H1 (cell line): Measurements from ENCODE around the gene ARID5B. TPM values are rescaled to one million over a fixed set of nuclear protein-coding genes. Genes with fewer than 3 reads are reported as not detected.

ENCODE experiments used
- CTCF ChIA-PET: fragments of 300-600 bp; sonication (Branson Sonifier 250); formaldehyde crosslinking; loops from one replicate; lab custom pipeline; 2021; ENCODE audit not compliant: partially characterized antibody; lab: Charles Lee
- POLR2A ChIA-PET: fragments of 300-600 bp; sonication (Branson Sonifier 250); formaldehyde crosslinking; loops from one replicate; lab custom pipeline; 2021; ENCODE audit warnings: inconsistent platforms; ENCODE audit not compliant: partially characterized antibody; lab: Charles Lee
- DNase-seq, 2 experiments: peaks; one replicate each; pipeline versions ENCODE4 v3.0.0 to v3.0.0-alpha.2; 2010 to 2022; ENCODE audit warnings: low spot score in 2 of 2, low read depth in 1 of 2, mixed read lengths in 1 of 2
- FAIRE-seq: peaks from 2 replicates; lab custom pipeline; 2011; peaks lifted over from hg19 to GRCh38; lab: Jason Lieb, UNC
- H2AFZ ChIP-seq: 2 replicates; pipeline ENCODE4 v1.8.1; 2012; ENCODE audit warnings: low read length, inconsistent platforms
- H2AK5ac ChIP-seq: 2 replicates; pipeline ENCODE4 v1.6.1; 2013; ENCODE audit warnings: low read depth, low read length
- H2BK120ac ChIP-seq: replicated peaks from 2 replicates; pipeline ENCODE3; 2013; ENCODE audit warnings: low read depth, low read length, inconsistent platforms
- H2BK12ac ChIP-seq: 2 replicates; pipeline ENCODE4 v1.6.1; 2013; ENCODE audit warnings: low read depth, low read length
- H2BK15ac ChIP-seq: 2 replicates; pipeline ENCODE4 v1.6.1; 2013; ENCODE audit warnings: low read length
- H2BK20ac ChIP-seq: 2 replicates; pipeline ENCODE4 v1.6.1; 2013; ENCODE audit warnings: low read length
- H2BK5ac ChIP-seq: 2 replicates; pipeline ENCODE4 v1.6.1; 2013; ENCODE audit warnings: low read depth, low read length
- H3K14ac ChIP-seq: 2 replicates; pipeline ENCODE4 v1.6.1; 2013; ENCODE audit warnings: inconsistent platforms; ENCODE audit not compliant: insufficient read length
- H3K18ac ChIP-seq: 2 replicates; pipeline ENCODE4 v1.6.1; 2013; ENCODE audit warnings: low read length; ENCODE audit errors: extremely low read depth
- H3K23ac ChIP-seq: 2 replicates; pipeline ENCODE4 v1.6.1; 2013; ENCODE audit warnings: inconsistent platforms; ENCODE audit not compliant: insufficient read length
- H3K23me2 ChIP-seq: 2 replicates; pipeline ENCODE4 v1.6.1; 2013; ENCODE audit warnings: low read depth, low read length
- H3K27ac ChIP-seq: 2 replicates; pipeline ENCODE4 v1.6.1; 2011; ENCODE audit warnings: low read depth, low read length, inconsistent platforms
- H3K27me3 ChIP-seq, 4 experiments: replicated peaks in 1 of 4; 1 replicate in 1 of 4; 2 replicates in 3 of 4; pipeline versions ENCODE4 v1.6.1 to v1.8.1; 2011 to 2013; ENCODE audit warnings: low read length in 3 of 4, mild to moderate bottlenecking in 3 of 4, inconsistent platforms in 2 of 4, mixed read lengths in 2 of 4, moderate library complexity in 1 of 4; ENCODE audit not compliant: control insufficient read depth in 3 of 4, insufficient read depth in 3 of 4; ENCODE audit errors: extremely low read depth in 1 of 4
- H3K36me3 ChIP-seq, 4 experiments: 2 replicates each; pipeline versions ENCODE4 v1.6.1 to v1.8.1; 2011 to 2013; ENCODE audit warnings: mild to moderate bottlenecking in 4 of 4, low read length in 3 of 4, moderate library complexity in 2 of 4, control low read depth in 1 of 4, inconsistent platforms in 1 of 4; ENCODE audit not compliant: insufficient read depth in 4 of 4, control insufficient read depth in 2 of 4
- H3K4ac ChIP-seq: replicated peaks from 2 replicates; pipeline ENCODE3; 2013; ENCODE audit warnings: low read length, low read depth, mixed read lengths, inconsistent platforms; ENCODE audit not compliant: insufficient read length
- H3K4me1 ChIP-seq, 4 experiments: replicated peaks in 1 of 4; 1 replicate in 1 of 4; 2 replicates in 3 of 4; pipeline versions ENCODE4 v1.6.1 to v1.8.1; 2011 to 2013; ENCODE audit warnings: low read length in 3 of 4, inconsistent platforms in 2 of 4, mixed read lengths in 1 of 4; ENCODE audit not compliant: insufficient read depth in 4 of 4, control insufficient read depth in 3 of 4
- H3K4me2 ChIP-seq, 2 experiments: 2 replicates each; pipeline versions ENCODE4 v1.6.1 to v1.8.1; 2011 to 2013; ENCODE audit warnings: low read depth in 2 of 2, low read length in 2 of 2, control low read depth in 1 of 2, inconsistent platforms in 1 of 2, mild to moderate bottlenecking in 1 of 2; ENCODE audit not compliant: insufficient read depth in 1 of 2
- H3K4me3 ChIP-seq, 4 experiments: fragments of 200-600, 300-600 bp in 1 of 4; sonication (generic), shearing (Covaris generic), sonication (Bioruptor Twin) in 1 of 4; 2 replicates each; pipeline versions ENCODE4 v1.5.1 to v1.8.1; 2011 to 2016; ENCODE audit warnings: low read length in 4 of 4, low read depth in 3 of 4, control low read depth in 2 of 4, inconsistent platforms in 2 of 4, mild to moderate bottlenecking in 2 of 4, mixed read lengths in 1 of 4, moderate library complexity in 1 of 4; ENCODE audit not compliant: insufficient read depth in 2 of 4; ENCODE audit errors: extremely low read depth in 1 of 4
- H3K56ac ChIP-seq: replicated peaks from 2 replicates; pipeline ENCODE3; 2013; ENCODE audit warnings: low read depth, mild to moderate bottlenecking, mixed read lengths, low read length, inconsistent platforms; ENCODE audit not compliant: insufficient read length
- H3K79me1 ChIP-seq: 2 replicates; pipeline ENCODE4 v1.6.1; 2013; ENCODE audit warnings: low read depth, low read length, control low read depth
- H3K79me2 ChIP-seq, 2 experiments: 2 replicates each; pipeline versions ENCODE4 v1.6.1 to v1.8.1; 2012 to 2013; ENCODE audit warnings: low read length in 2 of 2, mild to moderate bottlenecking in 2 of 2, inconsistent platforms in 1 of 2; ENCODE audit not compliant: insufficient read depth in 2 of 2, control insufficient read depth in 1 of 2
- H3K9ac ChIP-seq, 4 experiments: replicated peaks in 1 of 4; 1 replicate in 1 of 4; 2 replicates in 3 of 4; pipeline versions ENCODE4 v1.6.1 to v1.8.1; 2011 to 2013; ENCODE audit warnings: low read depth in 3 of 4, low read length in 3 of 4, control low read depth in 2 of 4, mild to moderate bottlenecking in 2 of 4, moderate library complexity in 2 of 4, inconsistent platforms in 1 of 4; ENCODE audit errors: extremely low read depth in 1 of 4
- H3K9me3 ChIP-seq, 2 experiments: 2 replicates each; pipeline versions ENCODE4 v1.6.1 to v1.8.1; 2012 to 2013; ENCODE audit warnings: mild to moderate bottlenecking in 2 of 2, moderate library complexity in 2 of 2, control low read depth in 1 of 2, inconsistent platforms in 1 of 2, low read depth in 1 of 2, low read length in 1 of 2, mixed read lengths in 1 of 2; ENCODE audit not compliant: insufficient read depth in 2 of 2
- H4K20me1 ChIP-seq, 2 experiments: replicated peaks in 1 of 2; 2 replicates each; pipeline versions ENCODE3 to v1.8.1; 2011 to 2013; ENCODE audit warnings: inconsistent platforms in 2 of 2, low read length in 2 of 2, mild to moderate bottlenecking in 1 of 2; ENCODE audit not compliant: insufficient read depth in 2 of 2, control insufficient read depth in 1 of 2
- H4K5ac ChIP-seq: 2 replicates; pipeline ENCODE4 v1.6.1; 2013; ENCODE audit warnings: low read length, low read depth, mixed read lengths, inconsistent platforms; ENCODE audit not compliant: insufficient read length
- H4K8ac ChIP-seq: 2 replicates; pipeline ENCODE4 v1.8.0; 2013; ENCODE audit warnings: mild to moderate bottlenecking, moderate library complexity, low read length, inconsistent platforms; ENCODE audit not compliant: insufficient read depth; ENCODE audit errors: extremely low read depth
- H4K91ac ChIP-seq: replicated peaks from 2 replicates; pipeline ENCODE3; 2013; ENCODE audit warnings: low read length, mixed read lengths, inconsistent platforms; ENCODE audit not compliant: insufficient read length
- CEBPB ChIP-seq: IDR thresholded peaks from 2 replicates; pipeline ENCODE4 v1.6.1; 2012; ENCODE audit warnings: low read depth, low read length
- HDAC6 ChIP-seq: IDR thresholded peaks from one replicate; pipeline ENCODE4 v1.7.1; 2012; ENCODE audit warnings: low read depth, mild to moderate bottlenecking, inconsistent platforms, low read length, moderate library complexity
- JUN ChIP-seq: IDR thresholded peaks from 2 replicates; pipeline ENCODE4 v1.6.1; 2011; ENCODE audit warnings: low read depth, mild to moderate bottlenecking, improper control_type of control experiment, low read length
- TAF1 ChIP-seq: IDR thresholded peaks from 2 replicates; pipeline ENCODE4 v1.6.1; 2011; ENCODE audit warnings: mild to moderate bottlenecking, low read depth, low read length
- polyA plus RNA-seq, 7 experiments: library from polyadenylated mRNA; depleted of rRNA in 3 of 7; stranded (reverse) in 5 of 7; unstranded in 2 of 7; fragments of >200 nt in 5 of 7; fragments of 200-250 nt in 2 of 7; gene quantifications; 1 replicate in 5 of 7; 2 replicates in 1 of 7; 4 replicates in 1 of 7; pipeline versions ENCODE4 v1.2.1 to v1.2.3, GENCODE V29; 2011 to 2013; ENCODE audit warnings: missing spikeins in 2 of 7, mixed read lengths in 2 of 7
- total RNA-seq: library from RNA; stranded (reverse); fragmentation: NEBNext Ultra II Directional; extraction: Animal tissue kit (Norgen Biotek cat#: 25700); gene quantifications from 2 replicates; pipeline ENCODE4 v1.2.1, GENCODE V29; 2021

Gene ARID5B
- total and polyA plus RNA-seq, 2 of the 8 experiments (the other 6 are each of a cell fraction or from before 2014, with no cell fraction given): 0.21 to 1.1 TPM

DNA sequence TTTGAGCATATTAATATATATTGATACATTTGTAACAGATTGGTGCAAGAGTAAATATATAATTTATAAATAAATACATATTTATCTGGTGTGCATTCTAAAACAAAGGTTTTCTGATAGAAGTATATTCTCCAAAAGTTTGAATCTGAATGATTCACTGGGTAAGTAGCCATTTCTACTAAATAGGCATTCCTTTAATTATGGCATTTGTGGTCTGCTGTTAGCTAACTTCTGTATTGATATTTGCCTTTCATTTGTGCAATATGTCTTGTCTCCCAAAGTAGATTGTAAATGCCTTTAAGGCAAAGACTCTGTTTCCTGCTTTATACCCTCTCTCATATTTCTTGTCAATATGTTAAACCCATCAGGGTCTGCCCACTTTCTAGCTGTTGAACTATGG, 11.1 kb upstream of the ARID5B start:
- no peak overlapping the region for H3K4me3 ChIP-seq
- no peak overlapping the region for H2AFZ ChIP-seq
- H3K4me1 ChIP-seq: no peaks in the 10 kb centered on the region
- H3K4me2 ChIP-seq: no peak overlapping the region
- CTCF ChIA-PET: interaction anchor here (0.6 kb wide), 1 partner anchor 1812 kb away, joined by 3 read pairs; no protein-coding TSS in a partner anchor
- no peak overlapping the region for H4K5ac ChIP-seq
- no peak overlapping the region for H3K14ac ChIP-seq
- H3K9me3 ChIP-seq: no peaks in the 10 kb centered on the region
- H3K9ac ChIP-seq: no peak overlapping the region
- no peak overlapping the region for H3K27ac ChIP-seq
- POLR2A ChIA-PET: no interaction called here
- no peak overlapping the region for H4K8ac ChIP-seq
- no peak for FAIRE-seq
- H4K20me1 ChIP-seq: no peaks in the 10 kb centered on the region
- no peak overlapping the region for H2AK5ac ChIP-seq
- H2BK12ac ChIP-seq: no peak overlapping the region
- H2BK20ac ChIP-seq: no peak overlapping the region
- H3K36me3 ChIP-seq: no peaks in the 10 kb centered on the region
- H2BK5ac ChIP-seq: no peak overlapping the region
- no peaks in the 10 kb centered on the region for H3K27me3 ChIP-seq
- TF ChIP-seq TAF1: no peak
- TF ChIP-seq JUN: no peak
- TF ChIP-seq HDAC6: no peak
- TF ChIP-seq CEBPB: no peak
- H4K91ac ChIP-seq: no peak overlapping the region
- H3K4ac ChIP-seq: no peak overlapping the region
- no peak for DNase-seq
- H3K23me2 ChIP-seq: no peaks in the 10 kb centered on the region
- H3K23ac ChIP-seq: no peak overlapping the region
- no peak overlapping the region for H3K56ac ChIP-seq
- H2BK15ac ChIP-seq: no peak overlapping the region
- no peaks in the 10 kb centered on the region for H3K79me1 ChIP-seq
- H3K18ac ChIP-seq: no peak overlapping the region
- H2BK120ac ChIP-seq: no peak overlapping the region
- H3K79me2 ChIP-seq: no peaks in the 10 kb centered on the region
